Sigmoid colon (tissue), 4 donors: Measurements from ENCODE around the gene WDFY4.

ENCODE experiments used
- CTCF ChIP-seq, 4 experiments: fragments of 450-650 bp in 3 of 4; fragments of 200-600 bp in 1 of 4; IDR thresholded peaks; one replicate each; pipeline ENCODE4 v1.5.1; 2016 to 2019; ENCODE audit warnings: antibody characterized with exemption in 4 of 4, mild to moderate bottlenecking in 3 of 4, moderate library complexity in 2 of 4
- EP300 ChIP-seq, 4 donors: sonication (generic); formaldehyde crosslinking; IDR thresholded peaks; one replicate each; pipeline ENCODE4 v1.6.1; 2017; ENCODE audit warnings: antibody characterized with exemption in 4 of 4
- POLR2A ChIP-seq, 2 donors: fragments of 450-650 bp; IDR thresholded peaks; one replicate each; pipeline ENCODE4 v1.6.1; 2016; ENCODE audit warnings: antibody characterized with exemption in 2 of 2, mild to moderate bottlenecking in 2 of 2, moderate library complexity in 2 of 2
- POLR2AphosphoS5 ChIP-seq, 4 donors: sonication (generic); formaldehyde crosslinking; IDR thresholded peaks; one replicate each; pipeline ENCODE4 v1.6.1; 2017; ENCODE audit warnings: antibody characterized with exemption in 4 of 4

DNA sequence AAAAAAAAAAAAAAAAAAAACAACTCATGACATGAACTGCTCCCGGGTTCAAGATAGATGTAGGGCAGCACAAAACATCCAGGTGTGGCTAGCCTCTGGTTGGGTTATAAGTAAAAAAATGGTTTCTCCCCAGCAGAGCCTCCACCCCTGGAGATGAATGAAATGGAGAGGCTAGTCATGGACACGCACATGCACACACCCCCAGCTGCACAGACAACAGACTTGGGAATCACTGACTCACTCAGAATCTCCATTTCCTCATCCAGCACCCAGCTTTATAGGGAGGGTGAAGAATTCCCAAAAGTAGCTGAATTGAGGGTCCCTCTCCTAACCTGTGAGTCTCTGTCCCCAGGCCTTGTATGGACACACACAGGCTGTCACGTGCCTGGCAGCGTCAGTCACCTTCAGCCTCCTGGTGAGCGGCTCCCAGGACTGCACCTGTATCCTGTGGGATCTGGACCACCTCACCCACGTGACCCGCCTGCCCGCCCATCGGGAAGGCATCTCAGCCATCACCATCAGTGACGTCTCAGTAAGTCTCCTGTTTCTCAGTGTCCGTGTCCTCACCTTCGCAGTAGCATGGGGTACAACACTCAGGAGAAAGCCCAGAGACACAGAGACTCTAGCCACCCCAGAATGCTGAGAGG, 290.0 kb downstream of the WDFY4 start:
- no peak for TF ChIP-seq CTCF (IDR thresholded peaks at IDR 0.05)
- TF ChIP-seq POLR2A (IDR thresholded peaks at IDR 0.05): no peak
- no peak for TF ChIP-seq POLR2AphosphoS5 (IDR thresholded peaks at IDR 0.05)
- no peak for TF ChIP-seq EP300 (IDR thresholded peaks at IDR 0.05)
